Gastrocnemius medialis (tissue), 4 donors: ENCODE data around the gene CCL4. TPM values are rescaled to one million over a fixed set of nuclear protein-coding genes. Genes with fewer than 3 reads are reported as not detected.
"Not testable (repeated sequence)": the region's sequence is repeated elsewhere in the genome, so short reads cannot be mapped to it uniquely, and the experiment has no call there.

ENCODE experiments used
- ATAC-seq, 2 donors: fragments of 150-250 bp; one replicate each; pipeline ENCODE4 v1.9.1; 2016
- DNase-seq, 2 donors: peaks; one replicate each; pipeline ENCODE4 v3.0.0-alpha.2; 2019
- H3K27ac ChIP-seq, 4 donors: fragments of 200-600 bp; sonication (generic); 1 replicate in 1 of 4; 2 replicates in 3 of 4; pipeline ENCODE4 v1.5.1; 2016 to 2018; ENCODE audit warnings: mild to moderate bottlenecking in 2 of 4, moderate library complexity in 1 of 4
- H3K27me3 ChIP-seq, 3 donors: fragments of 200-600 bp; sonication (generic) in 2 of 3; 1 replicate in 1 of 3; 2 replicates in 2 of 3; pipeline versions ENCODE4 v1.5.1 to v1.6.0; 2016 to 2019; ENCODE audit warnings: mild to moderate bottlenecking in 1 of 3, moderate library complexity in 1 of 3
- H3K36me3 ChIP-seq, 2 donors: fragments of 200-600 bp; sonication (generic) in 1 of 2; one replicate each; pipeline ENCODE4 v1.5.1; 2017 to 2018
- H3K4me1 ChIP-seq, 2 donors: fragments of 200-600 bp; sonication (generic) in 1 of 2; one replicate each; pipeline ENCODE4 v1.5.1; 2016 to 2017; ENCODE audit warnings: mild to moderate bottlenecking in 2 of 2
- H3K4me3 ChIP-seq, 4 donors: fragments of 200-600 bp; sonication (generic) in 3 of 4; 1 replicate in 1 of 4; 2 replicates in 3 of 4; pipeline ENCODE4 v1.5.1; 2016 to 2019; ENCODE audit warnings: mild to moderate bottlenecking in 2 of 4
- H3K9me3 ChIP-seq, 3 donors: fragments of 200-600 bp; sonication (generic) in 2 of 3; 1 replicate in 1 of 3; 2 replicates in 2 of 3; pipeline ENCODE4 v1.5.1; 2016 to 2019
- POLR2A ChIP-seq, 2 donors: fragments of 450-650 bp; IDR thresholded peaks; one replicate each; pipeline ENCODE4 v1.6.1; 2017; ENCODE audit warnings: antibody characterized with exemption in 2 of 2, mild to moderate bottlenecking in 2 of 2, moderate library complexity in 2 of 2
- in situ Hi-C, 4 donors: fragments of 200-750 bp; cut with MboI; loops; one replicate each; pipeline versions ENCODE4 v1.15.0 to v1.8.0; 2017; ENCODE audit warnings: low sequenced_read_pairs in 4 of 4
- intact Hi-C: fragments of 100-400 bp; cut with DNase I; formaldehyde crosslinking; loops from one replicate; pipeline ENCODE4 v1.15.1; 2023; ENCODE audit warnings: low total_unique reads
- total RNA-seq, 4 donors: library from RNA; depleted of rRNA; stranded (reverse); fragments of >200 nt; gene quantifications; one replicate each; pipeline versions ENCODE4 v1.1.0 to v1.2.3, GENCODE V29; 2016
- TF ChIP-seq, protein P1 (sequence below), 5 experiments: fragments of 450-650 bp in 3 of 5; fragments of 200-600 bp in 2 of 5; sonication (generic) in 2 of 5; IDR thresholded peaks in 4 of 5; conservative IDR thresholded peaks in 1 of 5; 1 replicate in 4 of 5; 2 replicates in 1 of 5; pipeline ENCODE4 v1.5.1; 2016 to 2019; ENCODE audit warnings: antibody characterized with exemption in 5 of 5, mild to moderate bottlenecking in 3 of 5, moderate library complexity in 3 of 5

The CCL4 gene
- total RNA-seq, 4 donors from 2014 or later, result 0.42 to 0.49 TPM; not detected in 2

GRCh38 chr17:36094232-36094631, 9.4 kb upstream of the CCL4 start:
- in situ Hi-C loops, result no loop called here
- Histone ChIP-seq H3K9me3 (no peaks in the 10 kb centered on the region), H3K27me3 (peaks cover 0 to 4% (median 0%) of the 10 kb centered on the region in 3 donors), H3K27ac (no peak overlapping the region), H3K36me3 (no peaks in the 10 kb centered on the region), H3K4me3 (no peak overlapping the region), H3K4me1 (no peaks in the 10 kb centered on the region)
- no peak for DNase-seq
- TF ChIP-seq, protein P1, sequence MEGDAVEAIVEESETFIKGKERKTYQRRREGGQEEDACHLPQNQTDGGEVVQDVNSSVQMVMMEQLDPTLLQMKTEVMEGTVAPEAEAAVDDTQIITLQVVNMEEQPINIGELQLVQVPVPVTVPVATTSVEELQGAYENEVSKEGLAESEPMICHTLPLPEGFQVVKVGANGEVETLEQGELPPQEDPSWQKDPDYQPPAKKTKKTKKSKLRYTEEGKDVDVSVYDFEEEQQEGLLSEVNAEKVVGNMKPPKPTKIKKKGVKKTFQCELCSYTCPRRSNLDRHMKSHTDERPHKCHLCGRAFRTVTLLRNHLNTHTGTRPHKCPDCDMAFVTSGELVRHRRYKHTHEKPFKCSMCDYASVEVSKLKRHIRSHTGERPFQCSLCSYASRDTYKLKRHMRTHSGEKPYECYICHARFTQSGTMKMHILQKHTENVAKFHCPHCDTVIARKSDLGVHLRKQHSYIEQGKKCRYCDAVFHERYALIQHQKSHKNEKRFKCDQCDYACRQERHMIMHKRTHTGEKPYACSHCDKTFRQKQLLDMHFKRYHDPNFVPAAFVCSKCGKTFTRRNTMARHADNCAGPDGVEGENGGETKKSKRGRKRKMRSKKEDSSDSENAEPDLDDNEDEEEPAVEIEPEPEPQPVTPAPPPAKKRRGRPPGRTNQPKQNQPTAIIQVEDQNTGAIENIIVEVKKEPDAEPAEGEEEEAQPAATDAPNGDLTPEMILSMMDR (IDR thresholded peaks at IDR 0.05 in 4 of 5, conservative IDR thresholded peaks at IDR 0.05 in 1 of 5), result no peak
- TF ChIP-seq POLR2A (IDR thresholded peaks at IDR 0.05), result no peak
- ATAC-seq, result no peak
- intact Hi-C loops, result no loop called here

DNA sequence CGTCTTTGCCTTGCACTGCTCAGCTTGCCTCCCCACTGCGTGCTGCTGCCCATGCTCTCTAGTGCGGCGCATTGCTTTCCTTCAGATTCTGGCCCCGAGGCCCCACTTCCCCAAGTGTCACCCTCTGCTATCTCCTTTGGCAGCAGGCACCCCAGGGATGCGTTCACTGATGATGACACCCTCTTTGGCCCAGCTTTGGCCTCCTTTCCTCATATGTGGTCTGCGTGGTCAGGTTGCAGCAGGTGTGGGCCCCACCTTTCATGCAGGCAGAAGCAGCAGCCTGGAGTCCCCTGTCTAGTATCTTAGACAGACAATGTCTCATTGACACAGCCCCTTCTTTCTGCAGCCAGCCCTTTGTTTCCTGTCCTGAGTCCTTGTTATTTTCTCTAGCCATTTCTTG, 8.9 kb upstream of the CCL4 start:
- Histone ChIP-seq H3K4me3 (no peak overlapping the region), H3K27me3 (peaks cover 0 to 2% (median 0%) of the 10 kb centered on the region in 3 donors), H3K9me3 (no peaks in the 10 kb centered on the region), H3K36me3 (no peaks in the 10 kb centered on the region), H3K4me1 (no peaks in the 10 kb centered on the region), H3K27ac (no peak overlapping the region)
- in situ Hi-C loops (no loop called here), intact Hi-C loops (no loop called here)
- DNase-seq (no peak), ATAC-seq (no peak)
- TF ChIP-seq, protein P1 (IDR thresholded peaks at IDR 0.05 in 4 of 5, conservative IDR thresholded peaks at IDR 0.05 in 1 of 5), result no peak
- TF ChIP-seq POLR2A (IDR thresholded peaks at IDR 0.05), result no peak

GRCh38 chr17:36095992-36096391, 7.6 kb upstream of the CCL4 start:
- no peak for DNase-seq
- intact Hi-C loops, result no loop called here
- no peak overlapping the region for H3K4me3 ChIP-seq
- no peaks in the 10 kb centered on the region for H3K4me1 ChIP-seq
- no peaks in the 10 kb centered on the region for H3K36me3 ChIP-seq
- H3K27me3 ChIP-seq, result no peaks in the 10 kb centered on the region
- no peak for TF ChIP-seq POLR2A (IDR thresholded peaks at IDR 0.05)
- TF ChIP-seq, protein P1 (IDR thresholded peaks at IDR 0.05 in 4 of 5, conservative IDR thresholded peaks at IDR 0.05 in 1 of 5), result no peak
- ATAC-seq, result no peak
- in situ Hi-C loops, result no loop called here
- H3K27ac ChIP-seq, result no peak overlapping the region
- no peaks in the 10 kb centered on the region for H3K9me3 ChIP-seq

GRCh38 chr17:36099004-36099403, 4.6 kb upstream of the CCL4 start:
- H3K9me3 ChIP-seq, intact Hi-C loops, H3K27ac ChIP-seq, H3K4me3 ChIP-seq, H3K27me3 ChIP-seq, ATAC-seq, H3K36me3 ChIP-seq, in situ Hi-C loops, H3K4me1 ChIP-seq, DNase-seq: not testable (repeated sequence)

DNA sequence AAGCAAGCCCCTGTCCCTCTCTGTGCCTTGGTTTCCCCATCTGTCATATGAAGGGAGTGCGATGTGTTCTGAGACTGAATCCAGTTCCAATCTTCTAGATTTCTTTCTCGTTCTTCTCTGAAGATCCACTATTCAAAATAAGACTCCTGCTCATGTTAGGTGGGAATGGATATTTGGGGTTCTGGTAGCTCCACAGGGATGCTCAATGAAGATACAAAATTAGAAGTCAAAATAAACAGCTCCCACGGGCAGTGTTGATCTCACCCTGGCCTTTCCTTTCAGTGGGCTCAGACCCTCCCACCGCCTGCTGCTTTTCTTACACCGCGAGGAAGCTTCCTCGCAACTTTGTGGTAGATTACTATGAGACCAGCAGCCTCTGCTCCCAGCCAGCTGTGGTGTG, 619 bp downstream of the CCL4 start:
- in situ Hi-C loops, H3K27ac ChIP-seq, H3K27me3 ChIP-seq, ATAC-seq, H3K4me1 ChIP-seq, H3K36me3 ChIP-seq, DNase-seq, intact Hi-C loops, H3K9me3 ChIP-seq, H3K4me3 ChIP-seq: not testable (repeated sequence)

DNA sequence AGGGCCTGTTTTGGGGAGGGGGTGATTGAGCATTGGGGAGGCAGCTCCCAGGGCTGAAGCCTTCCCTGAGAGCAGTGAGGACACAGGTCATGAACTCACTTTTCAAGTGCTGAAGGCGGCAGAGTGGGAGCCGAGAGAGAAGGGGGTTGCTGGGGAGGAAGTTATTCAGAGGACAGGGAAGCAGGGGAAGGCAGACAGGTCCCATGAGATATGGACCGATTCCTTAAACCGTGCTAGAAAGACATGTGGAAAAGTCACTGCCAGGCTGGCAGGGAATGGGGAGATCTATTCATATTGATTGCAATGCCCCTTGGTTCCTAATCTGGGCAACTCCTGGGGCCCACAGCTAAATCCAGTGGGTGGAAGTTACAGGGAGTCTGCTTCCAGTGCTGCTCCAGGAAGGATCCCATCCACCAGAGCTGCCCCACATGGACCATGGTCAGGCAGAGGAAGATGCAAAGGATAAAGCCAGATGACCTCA, 1.1 kb downstream of the CCL4 start:
- H3K4me3 ChIP-seq, result no peak overlapping the region
- H3K36me3 ChIP-seq, result no peaks in the 10 kb centered on the region
- in situ Hi-C loops (no loop called here), intact Hi-C loops (no loop called here)
- DNase-seq (no peak), ATAC-seq (no peak)
- no peaks in the 10 kb centered on the region for H3K27me3 ChIP-seq
- no peaks in the 10 kb centered on the region for H3K9me3 ChIP-seq
- no peaks in the 10 kb centered on the region for H3K4me1 ChIP-seq
- no peak overlapping the region for H3K27ac ChIP-seq
- TF ChIP-seq, protein P1 (IDR thresholded peaks at IDR 0.05 in 4 of 5, conservative IDR thresholded peaks at IDR 0.05 in 1 of 5), result no peak
- no peak for TF ChIP-seq POLR2A (IDR thresholded peaks at IDR 0.05)
